ENCODE results near the gene KDM4B. TPM values are rescaled to one million over a fixed set of nuclear protein-coding genes. Genes with fewer than 3 reads are reported as not detected.

The KDM4B gene
- total RNA-seq, 1 experiment from 2014 or later: 9.8 TPM

GRCh38 chr19:4984438-4984990 is 15.6 kb downstream of the KDM4B start:
- DNase-seq (ENCODE audit: low read depth): no peak

GRCh38 chr19:4985551-4985991 is 16.7 kb downstream of the KDM4B start:
- DNase-seq (ENCODE audit: low read depth): no peak

- DNase-seq (ENCODE audit: low read depth): no peak
Observed at GRCh38 chr19:4986056-4986455, 17.1 kb downstream of the KDM4B start.

- no peak for DNase-seq (ENCODE audit: low read depth)
Observed at GRCh38 chr19:4986471-4986891, 17.6 kb downstream of the KDM4B start.

- DNase-seq (ENCODE audit: low read depth): no peak
Observed at GRCh38 chr19:4987256-4987655, 18.3 kb downstream of the KDM4B start.

- no peak for DNase-seq (ENCODE audit: low read depth)
Observed at GRCh38 chr19:4987692-4988370, 18.9 kb downstream of the KDM4B start.

GRCh38 chr19:4988770-4989251 is 19.9 kb downstream of the KDM4B start:
- peak; percentile 86 for DNase-seq (ENCODE audit: low read depth)

- no peak for DNase-seq (ENCODE audit: low read depth)
Observed at GRCh38 chr19:4990306-4990705, 21.4 kb downstream of the KDM4B start.

GRCh38 chr19:4991538-4991937 is 22.6 kb downstream of the KDM4B start:
- DNase-seq (ENCODE audit: low read depth): no peak

GRCh38 chr19:4991996-4992698 is 23.2 kb downstream of the KDM4B start:
- no peak for DNase-seq (ENCODE audit: low read depth)

GRCh38 chr19:4993683-4994082 is 24.8 kb downstream of the KDM4B start:
- DNase-seq (ENCODE audit: low read depth): no peak

GRCh38 chr19:4996701-4997100 is 27.8 kb downstream of the KDM4B start:
- no peak for DNase-seq (ENCODE audit: low read depth)

- no peak for DNase-seq (ENCODE audit: low read depth)
Observed at GRCh38 chr19:4997297-4997696, 28.4 kb downstream of the KDM4B start.

- DNase-seq (ENCODE audit: low read depth): no peak
Observed at GRCh38 chr19:5000120-5000611, 31.3 kb downstream of the KDM4B start.

- DNase-seq (ENCODE audit: low read depth): peak; percentile 36
Observed at GRCh38 chr19:5001615-5002014, 32.7 kb downstream of the KDM4B start.

GRCh38 chr19:5002143-5002542 is 33.2 kb downstream of the KDM4B start:
- DNase-seq (ENCODE audit: low read depth): peak; percentile 90

GRCh38 chr19:5003781-5004180 is 34.9 kb downstream of the KDM4B start:
- DNase-seq (ENCODE audit: low read depth): no peak

- DNase-seq (ENCODE audit: low read depth): no peak
Observed at GRCh38 chr19:5005096-5005495, 36.2 kb downstream of the KDM4B start.

GRCh38 chr19:5006201-5006600 is 37.3 kb downstream of the KDM4B start:
- DNase-seq (ENCODE audit: low read depth): peak; percentile 68

GRCh38 chr19:5006821-5007220 is 37.9 kb downstream of the KDM4B start:
- no peak for DNase-seq (ENCODE audit: low read depth)

- DNase-seq (ENCODE audit: low read depth): no peak
Observed at GRCh38 chr19:5011476-5012238, 42.7 kb downstream of the KDM4B start.
